IPS-15b (cell line): Measurements from ENCODE around the gene ALDH3B1.

Experiments
- H3K27me3 ChIP-seq: one replicate; pipeline ENCODE4 v1.6.1; 2013; ENCODE audit warnings: low read length; ENCODE audit not compliant: control insufficient read depth, insufficient read depth
- H3K36me3 ChIP-seq: one replicate; pipeline ENCODE4 v1.6.1; 2013; ENCODE audit warnings: low read length; ENCODE audit not compliant: control insufficient read depth, insufficient read depth
- H3K4me1 ChIP-seq: one replicate; pipeline ENCODE4 v1.6.1; 2013; ENCODE audit warnings: mild to moderate bottlenecking, low read length; ENCODE audit not compliant: control insufficient read depth, insufficient read depth
- H3K4me3 ChIP-seq: one replicate; pipeline ENCODE4 v1.5.1; 2013; ENCODE audit warnings: low read depth, low read length
- H3K9ac ChIP-seq: one replicate; pipeline ENCODE4 v1.6.1; 2013; ENCODE audit warnings: low read depth, mild to moderate bottlenecking, low read length
- H3K9me3 ChIP-seq: one replicate; pipeline ENCODE4 v1.6.1; 2013; ENCODE audit warnings: mild to moderate bottlenecking, low read length; ENCODE audit not compliant: control insufficient read depth, insufficient read depth

Gene ALDH3B1

DNA sequence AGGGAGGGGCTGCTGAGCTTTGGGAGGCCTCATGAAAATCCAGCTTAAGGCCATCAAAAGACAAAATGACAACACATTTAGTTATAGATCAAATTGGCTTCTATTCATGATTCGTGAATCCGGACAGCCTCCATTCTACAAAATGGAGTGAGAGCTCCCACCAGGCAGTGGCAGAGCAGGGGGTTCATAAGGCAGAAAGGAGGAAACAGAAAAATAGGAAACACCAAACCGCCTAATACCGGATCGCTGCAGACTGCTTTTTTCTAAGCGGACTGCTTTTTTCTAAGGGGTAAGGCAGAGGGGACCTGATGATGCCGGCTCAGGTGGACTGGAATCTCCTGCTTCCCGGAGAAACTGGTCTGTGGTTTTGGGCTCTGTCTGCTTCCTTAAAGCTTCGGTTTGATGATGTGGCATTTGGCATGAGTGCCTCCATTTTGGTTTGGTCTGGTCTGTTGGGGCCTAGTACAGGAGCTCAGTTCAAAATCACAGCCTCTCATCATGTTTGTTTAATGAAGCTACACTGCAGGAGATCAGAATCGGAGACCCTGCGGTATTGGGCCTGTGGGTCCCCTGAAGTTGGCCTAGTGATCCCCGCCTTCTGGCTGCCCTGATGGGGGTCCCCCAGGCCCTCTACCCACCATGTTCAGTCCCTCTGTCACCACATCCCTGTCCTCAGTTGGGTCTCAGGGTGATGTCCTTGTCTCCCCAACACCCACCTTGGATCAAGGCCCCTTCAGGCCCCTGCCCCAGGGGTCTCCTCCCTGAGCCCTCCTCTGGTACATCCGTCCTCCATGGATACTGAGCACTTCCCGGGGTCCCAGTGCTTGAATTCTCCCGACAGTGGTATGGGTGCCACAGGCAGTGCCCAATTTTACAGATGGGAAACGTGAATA is 1.2 kb downstream of the ALDH3B1 start:
- Histone ChIP-seq H3K36me3 (no peaks in the 10 kb centered on the region), H3K9ac (no peak overlapping the region), H3K9me3 (no peaks in the 10 kb centered on the region), H3K4me3 (no peak overlapping the region), H3K4me1 (no peaks in the 10 kb centered on the region), H3K27me3 (no peaks in the 10 kb centered on the region)

DNA sequence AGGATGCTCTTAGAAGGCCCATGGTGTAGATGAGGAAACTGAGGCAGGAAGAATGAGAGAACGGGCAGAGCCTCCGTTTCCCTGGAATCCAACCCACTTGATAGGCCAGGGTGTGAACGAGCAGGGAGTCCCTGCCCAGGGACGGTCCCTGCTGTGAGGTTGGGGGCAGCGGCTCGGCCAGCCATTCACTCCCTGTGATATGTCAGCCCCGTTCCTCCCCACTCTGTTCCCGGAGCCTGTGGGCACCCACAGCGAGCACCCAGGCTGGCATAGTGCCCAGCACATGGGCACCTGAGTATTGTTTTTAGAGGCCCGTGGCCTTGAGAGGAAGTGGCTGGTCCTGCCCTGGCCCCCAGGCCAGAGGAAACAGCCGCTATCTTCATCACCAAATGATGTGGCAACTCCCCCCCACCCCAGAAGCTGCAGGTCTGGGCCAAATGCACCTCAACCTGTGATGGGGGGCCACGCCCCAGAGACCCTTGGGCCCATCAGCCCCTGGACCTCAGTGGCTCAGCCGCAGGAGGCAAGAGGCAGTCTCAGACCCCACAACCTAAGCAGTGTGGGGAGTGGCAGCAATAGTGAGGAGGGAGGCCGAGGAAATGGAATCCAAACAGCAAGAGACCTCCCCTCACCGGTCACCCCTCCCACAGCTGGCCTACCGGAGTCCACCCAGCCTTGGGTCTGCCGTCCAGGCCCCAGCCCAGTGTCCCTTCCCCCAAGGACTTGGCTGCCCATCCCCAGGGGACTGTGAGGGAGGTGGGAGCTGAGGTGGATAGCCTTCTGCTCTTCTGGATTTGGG is 2.1 kb downstream of the ALDH3B1 start:
- Histone ChIP-seq H3K4me3 (no peak overlapping the region), H3K4me1 (no peaks in the 10 kb centered on the region), H3K36me3 (no peaks in the 10 kb centered on the region), H3K27me3 (no peaks in the 10 kb centered on the region), H3K9me3 (no peaks in the 10 kb centered on the region), H3K9ac (no peak overlapping the region)

DNA sequence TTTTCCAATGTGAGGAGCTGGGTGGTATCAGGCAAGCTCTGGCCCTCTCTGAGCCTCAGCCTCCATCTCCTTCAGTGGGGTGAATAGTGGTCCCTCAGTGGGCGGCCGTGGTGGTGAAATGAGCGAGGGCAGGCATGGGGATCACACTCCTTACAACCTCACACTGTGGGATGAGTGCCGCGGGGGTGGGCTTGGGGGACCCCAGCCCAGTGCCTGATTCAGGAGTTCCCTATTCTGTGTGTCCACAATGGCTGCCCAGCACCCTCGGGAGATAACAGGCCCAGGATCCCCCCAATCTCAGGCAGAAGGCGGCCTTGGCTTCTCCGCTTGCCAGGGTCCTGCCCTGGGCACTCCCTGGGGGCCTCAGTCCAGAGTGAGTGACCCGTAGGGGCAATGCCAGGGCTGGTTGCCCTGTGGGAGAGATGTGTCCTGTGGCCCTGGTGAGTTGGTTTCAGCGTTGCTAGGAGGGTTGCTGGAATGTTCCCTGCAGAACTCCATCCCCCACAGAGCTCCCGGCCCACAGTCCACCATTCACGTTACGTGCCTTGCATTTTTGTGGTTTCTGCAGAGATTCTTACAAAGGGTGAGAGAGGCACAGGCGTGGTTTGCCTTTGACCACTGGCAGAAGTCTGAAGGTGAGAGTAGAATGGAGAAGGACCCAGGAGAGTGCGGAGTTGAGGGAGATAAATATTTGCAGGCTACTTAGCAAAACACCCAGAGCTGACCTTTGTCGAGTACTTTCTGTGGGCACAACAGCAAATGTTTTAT is 2.9 kb downstream of the ALDH3B1 start:
- Histone ChIP-seq H3K4me1 (no peaks in the 10 kb centered on the region), H3K36me3 (no peaks in the 10 kb centered on the region), H3K27me3 (no peaks in the 10 kb centered on the region), H3K9ac (no peak overlapping the region), H3K4me3 (no peak overlapping the region), H3K9me3 (no peaks in the 10 kb centered on the region)

DNA sequence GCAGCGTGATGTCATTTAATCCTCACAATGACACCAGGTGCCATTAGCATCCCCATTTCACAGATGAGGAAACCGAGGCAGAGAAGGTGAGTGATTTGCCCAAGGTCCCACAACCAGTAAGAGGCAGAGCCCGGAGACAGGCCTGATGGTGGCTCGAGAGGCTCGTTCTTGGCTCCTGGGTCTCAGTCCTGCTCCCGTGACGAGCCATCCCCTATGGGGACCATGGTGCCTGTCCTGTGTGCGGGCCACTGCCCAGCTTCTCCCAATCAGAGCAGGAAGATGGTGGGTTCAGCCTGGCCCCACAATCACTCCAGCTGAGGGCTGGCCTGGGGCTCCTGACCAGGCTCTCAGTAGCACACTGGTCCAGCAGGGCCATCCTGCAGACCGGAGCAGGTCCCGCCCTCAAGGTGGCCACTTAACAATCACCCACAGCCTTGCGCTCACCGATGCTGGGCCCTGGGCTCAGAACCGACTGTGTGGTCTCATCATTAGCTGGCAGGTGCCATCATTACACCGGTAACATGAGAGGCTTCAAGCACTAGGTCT is 3.6 kb downstream of the ALDH3B1 start:
- no peak overlapping the region for H3K4me3 ChIP-seq
- H3K27me3 ChIP-seq, result no peaks in the 10 kb centered on the region
- no peaks in the 10 kb centered on the region for H3K36me3 ChIP-seq
- H3K9ac ChIP-seq, result no peak overlapping the region
- no peaks in the 10 kb centered on the region for H3K4me1 ChIP-seq
- H3K9me3 ChIP-seq, result no peaks in the 10 kb centered on the region

DNA sequence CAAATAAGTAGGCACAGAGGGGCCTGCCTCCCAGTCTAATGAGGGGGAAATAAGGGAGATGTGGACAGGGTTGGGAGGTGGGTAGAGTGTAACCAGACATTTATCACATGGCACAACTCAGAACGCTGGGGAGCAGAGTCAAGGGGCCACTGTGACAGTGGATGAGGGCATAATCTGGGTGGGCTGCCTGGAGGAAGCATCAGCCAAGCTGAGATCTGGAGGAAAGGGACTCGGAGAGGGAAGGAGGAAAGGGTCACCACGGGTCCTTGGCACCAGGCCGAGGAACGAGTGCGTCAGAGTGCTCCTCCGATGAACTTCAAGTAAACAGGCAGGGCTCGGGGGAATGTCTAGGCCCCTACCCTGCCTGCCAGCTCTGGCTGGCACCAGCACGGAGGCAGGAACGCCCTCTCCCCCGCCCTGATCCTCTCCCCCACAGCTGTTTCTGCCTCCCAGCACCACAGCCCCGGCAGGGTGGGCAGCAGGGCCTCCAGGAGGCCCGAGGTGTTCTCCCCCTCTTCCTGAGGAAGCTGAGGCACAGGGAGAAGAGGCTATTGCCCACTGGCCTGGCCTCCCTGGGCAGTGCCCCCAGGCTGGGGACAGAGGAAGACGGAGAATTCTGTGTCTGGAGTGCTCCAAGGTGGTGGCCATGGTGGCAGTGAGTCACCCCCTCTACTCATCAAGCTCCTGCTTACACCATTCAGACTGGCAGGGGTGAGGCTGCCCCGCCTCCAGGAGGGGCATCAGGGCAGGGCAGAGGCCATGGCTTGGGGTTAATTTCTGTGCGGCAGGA is 4.2 kb downstream of the ALDH3B1 start:
- H3K9me3 ChIP-seq, result no peaks in the 10 kb centered on the region
- no peak overlapping the region for H3K4me3 ChIP-seq

DNA sequence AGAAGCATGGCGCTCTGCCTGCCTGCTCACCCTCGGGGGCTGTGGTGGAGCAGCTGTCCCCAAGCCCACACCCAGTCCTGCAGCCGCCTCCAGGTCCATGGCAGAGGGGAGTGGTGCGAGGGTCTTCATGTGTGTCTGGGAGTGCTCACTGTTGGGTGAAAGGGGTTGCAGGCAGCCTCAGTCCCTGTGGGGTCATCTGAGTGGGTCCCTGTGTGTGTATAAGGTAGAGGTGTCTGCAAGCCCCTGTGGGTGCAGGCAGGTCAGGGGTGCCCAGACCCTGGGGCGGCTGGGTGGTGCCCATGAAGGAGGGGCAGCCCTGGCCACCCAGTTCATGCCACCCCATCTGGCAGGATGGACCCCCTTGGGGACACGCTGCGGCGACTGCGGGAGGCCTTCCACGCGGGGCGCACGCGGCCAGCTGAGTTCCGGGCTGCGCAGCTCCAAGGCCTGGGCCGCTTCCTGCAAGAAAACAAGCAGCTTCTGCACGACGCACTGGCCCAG is 4.9 kb downstream of the ALDH3B1 start:
- no peak overlapping the region for H3K9ac ChIP-seq
- no peaks in the 10 kb centered on the region for H3K36me3 ChIP-seq
- H3K27me3 ChIP-seq, result no peaks in the 10 kb centered on the region
- no peaks in the 10 kb centered on the region for H3K4me1 ChIP-seq
- H3K9me3 ChIP-seq, result no peaks in the 10 kb centered on the region
- H3K4me3 ChIP-seq, result no peak overlapping the region

More for the DNA sequence above, 4.2 kb downstream of the ALDH3B1 start:
- H3K4me1 ChIP-seq, result no peaks in the 10 kb centered on the region
- no peaks in the 10 kb centered on the region for H3K36me3 ChIP-seq
- H3K27me3 ChIP-seq, result no peaks in the 10 kb centered on the region
- no peak overlapping the region for H3K9ac ChIP-seq

DNA sequence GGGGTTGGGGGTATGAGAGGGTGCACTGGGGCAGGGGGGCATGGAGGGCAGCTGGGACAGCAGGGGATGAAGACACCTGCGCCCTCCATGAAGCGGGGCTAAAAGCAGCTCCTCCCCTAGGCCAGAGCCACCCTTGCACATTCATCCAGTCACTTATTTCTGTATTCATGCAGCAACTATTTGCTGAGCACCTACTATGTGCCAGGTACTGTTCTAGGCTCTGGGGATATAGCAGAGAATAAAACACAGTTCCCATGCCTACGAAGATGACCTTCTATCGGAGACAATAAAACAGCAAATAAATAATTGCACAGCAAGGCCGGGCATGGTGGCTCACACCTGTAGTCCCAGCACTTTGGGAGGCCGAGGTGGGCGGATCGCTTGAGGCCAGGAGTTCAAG is 5.3 kb downstream of the ALDH3B1 start:
- Histone ChIP-seq H3K36me3 (no peaks in the 10 kb centered on the region), H3K9ac (no peak overlapping the region), H3K4me1 (no peaks in the 10 kb centered on the region), H3K9me3 (no peaks in the 10 kb centered on the region), H3K4me3 (no peak overlapping the region), H3K27me3 (no peaks in the 10 kb centered on the region)

DNA sequence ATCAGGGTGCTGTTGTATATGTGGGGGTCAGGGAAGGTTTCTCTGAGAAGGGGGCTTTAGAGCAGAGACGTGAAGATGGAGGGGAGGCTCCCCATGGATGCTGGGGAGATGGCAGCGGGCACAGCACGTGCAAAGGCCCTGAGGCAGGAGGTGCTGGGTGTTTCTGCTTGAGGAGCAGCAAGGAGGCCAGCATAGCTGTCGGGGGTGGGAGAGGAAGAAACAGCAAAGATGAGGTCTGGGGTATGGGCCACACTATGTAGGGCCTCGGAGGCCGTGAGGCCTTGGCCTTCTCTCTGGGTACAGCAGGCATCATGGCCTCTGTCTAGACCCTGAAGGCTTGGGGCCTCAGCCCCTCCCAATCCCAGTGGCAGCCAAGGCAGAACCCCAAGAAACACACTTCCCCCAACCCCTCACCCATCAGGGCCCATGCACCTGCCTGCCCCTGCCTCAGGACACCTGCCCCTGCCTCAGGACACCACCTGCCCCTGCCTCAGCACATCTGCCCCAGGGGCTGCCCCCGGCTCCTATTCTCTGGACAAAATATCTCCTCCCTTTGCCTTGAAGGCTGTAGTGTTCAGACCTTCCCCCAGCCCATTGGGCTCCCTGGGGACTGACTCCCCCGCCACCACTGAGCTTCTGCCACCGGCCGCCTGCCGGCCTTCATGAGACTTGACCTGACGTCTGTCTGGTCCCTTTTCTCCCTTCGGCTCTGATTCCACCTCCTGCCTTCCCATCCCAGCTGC is 6.2 kb downstream of the ALDH3B1 start:
- Histone ChIP-seq H3K9ac (no peak overlapping the region), H3K27me3 (no peaks in the 10 kb centered on the region), H3K36me3 (no peaks in the 10 kb centered on the region), H3K9me3 (no peaks in the 10 kb centered on the region), H3K4me1 (no peaks in the 10 kb centered on the region), H3K4me3 (no peak overlapping the region)

DNA sequence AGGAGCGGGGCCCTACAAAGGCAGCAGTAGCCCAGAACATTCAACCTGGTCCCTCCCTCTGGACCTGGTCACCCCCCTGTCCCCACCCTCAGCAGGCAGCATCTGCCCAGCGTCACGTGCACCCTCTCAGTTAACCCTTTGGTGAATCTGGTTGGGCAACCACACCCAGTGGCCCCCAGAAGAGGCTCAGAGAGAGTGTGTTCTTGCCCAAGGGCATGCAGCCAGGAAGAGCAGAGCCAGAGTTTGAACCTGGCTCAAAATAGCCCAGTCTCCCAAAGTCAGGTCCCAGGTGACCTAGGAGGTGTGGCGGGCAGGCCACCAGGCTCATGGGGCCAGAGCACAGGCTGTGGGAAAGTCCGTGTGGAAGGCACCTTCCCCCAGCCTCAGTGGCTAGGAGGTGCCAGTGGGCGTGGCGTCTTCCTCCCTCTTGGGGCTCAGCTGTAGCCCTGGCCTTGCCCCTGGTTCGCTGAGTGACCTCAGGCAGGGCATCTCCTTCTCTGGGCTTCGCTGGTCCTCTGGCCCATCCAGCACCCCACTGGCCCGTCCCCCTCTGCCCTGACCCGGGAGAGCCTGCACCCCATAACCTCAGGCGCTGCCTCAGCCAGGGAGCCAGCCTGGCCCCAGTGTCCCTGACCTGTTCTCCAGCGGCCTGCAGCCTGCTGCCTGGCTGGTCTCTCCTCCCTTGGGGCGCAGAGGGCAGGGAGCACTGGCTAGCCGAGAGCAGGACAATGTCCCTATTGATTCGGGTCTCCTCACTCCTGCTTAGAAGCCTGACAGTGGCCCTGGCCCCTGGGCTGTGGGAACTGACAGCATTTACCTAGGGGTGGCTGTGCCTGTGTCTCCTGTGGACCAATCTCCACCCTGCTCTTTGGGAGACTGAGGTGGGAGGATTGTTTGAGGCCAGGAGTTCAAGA is 7.0 kb downstream of the ALDH3B1 start:
- H3K4me3 ChIP-seq, result no peak overlapping the region
- H3K4me1 ChIP-seq, result no peaks in the 10 kb centered on the region
- no peaks in the 10 kb centered on the region for H3K9me3 ChIP-seq
- H3K9ac ChIP-seq, result no peak overlapping the region
- H3K27me3 ChIP-seq, result no peaks in the 10 kb centered on the region
- no peaks in the 10 kb centered on the region for H3K36me3 ChIP-seq
